IMR-90 (cell line): ENCODE data around the gene STARD10. TPM values are rescaled to one million over a fixed set of nuclear protein-coding genes. Genes with fewer than 3 reads are reported as not detected.

Experiments used
- ATAC-seq: fragments of 200-7000 bp; cut with Tn5 transposase; 2 replicates; pipeline ENCODE4 v1.9.1; 2020; ENCODE audit warnings: low read depth, mild to moderate bottlenecking, moderate library complexity
- BruUV-seq: library from RNA; stranded (reverse); fragments of 400-500 nt; replicated peaks from 2 replicates; lab custom pipeline; 2021; lab: Mats Ljungman, UMichigan
- CTCF ChIA-PET: fragments of 300-600 bp; formaldehyde crosslinking; extraction: SDS; loops from one replicate; lab custom pipeline; 2021; ENCODE audit warnings: antibody characterized with exemption; lab: Yijun Ruan, JAX
- POLR2A ChIA-PET: fragments of 300-600 bp; sonication (Branson Sonifier 250); formaldehyde crosslinking; loops from one replicate; lab custom pipeline; 2022; ENCODE audit warnings: antibody characterized with exemption; ENCODE audit not compliant: unreplicated experiment; lab: Charles Lee
- DNase-seq: peaks from one replicate; pipeline ENCODE4 v3.0.0; 2013
- H2AFZ ChIP-seq: replicated peaks from 2 replicates; pipeline ENCODE3; 2013; ENCODE audit warnings: low read length, mild to moderate bottlenecking; ENCODE audit not compliant: poor library complexity
- H2AK5ac ChIP-seq: 2 replicates; pipeline ENCODE4 v1.6.1; 2013; ENCODE audit warnings: low read depth, low read length, inconsistent platforms
- H2AK9ac ChIP-seq: replicated peaks from 2 replicates; pipeline ENCODE3; 2013; ENCODE audit warnings: mild to moderate bottlenecking, low read depth, low read length, moderate library complexity; ENCODE audit not compliant: poor library complexity
- H2BK120ac ChIP-seq: 2 replicates; pipeline ENCODE4 v1.6.1; 2013; ENCODE audit warnings: low read depth, low read length, inconsistent platforms
- H2BK15ac ChIP-seq: 3 replicates; pipeline ENCODE4 v1.6.1; 2013; ENCODE audit warnings: low read depth, low read length, inconsistent platforms
- H2BK20ac ChIP-seq: 2 replicates; pipeline ENCODE4 v1.6.1; 2013; ENCODE audit warnings: low read depth, mild to moderate bottlenecking, inconsistent platforms, low read length, moderate library complexity
- H2BK5ac ChIP-seq: 2 replicates; pipeline ENCODE4 v1.6.1; 2013; ENCODE audit warnings: mild to moderate bottlenecking, low read depth, low read length, inconsistent platforms; ENCODE audit not compliant: poor library complexity, severe bottlenecking
- H3K14ac ChIP-seq: replicated peaks from 2 replicates; pipeline ENCODE4 v1.6.1; 2013; ENCODE audit warnings: low read depth, low read length, inconsistent platforms
- H3K18ac ChIP-seq: 2 replicates; pipeline ENCODE4 v1.6.1; 2013; ENCODE audit warnings: low read depth, low read length, control low read depth
- H3K23ac ChIP-seq: 2 replicates; pipeline ENCODE4 v1.6.1; 2013; ENCODE audit warnings: low read depth, low read length, inconsistent platforms
- H3K27ac ChIP-seq: 2 replicates; pipeline ENCODE4 v1.5.1; 2013; ENCODE audit warnings: mild to moderate bottlenecking, control low read depth, low read length; ENCODE audit not compliant: insufficient read depth
- H3K27me3 ChIP-seq: 2 replicates; pipeline ENCODE4 v1.6.1; 2013; ENCODE audit warnings: low read length; ENCODE audit not compliant: control insufficient read depth, insufficient read depth
- H3K36me3 ChIP-seq: 2 replicates; pipeline ENCODE4 v1.6.1; 2013; ENCODE audit warnings: low read length, mixed read lengths; ENCODE audit not compliant: control insufficient read depth, insufficient read depth
- H3K4ac ChIP-seq: 2 replicates; pipeline ENCODE4 v1.6.1; 2013; ENCODE audit warnings: low read depth, low read length, inconsistent platforms
- H3K4me1 ChIP-seq: 2 replicates; pipeline ENCODE4 v1.6.1; 2013; ENCODE audit warnings: low read length, mixed read lengths; ENCODE audit not compliant: control insufficient read depth, insufficient read depth
- H3K4me2 ChIP-seq: 2 replicates; pipeline ENCODE4 v1.6.1; 2013; ENCODE audit warnings: low read depth, mild to moderate bottlenecking, control low read depth, low read length, moderate library complexity
- H3K4me3 ChIP-seq: 2 replicates; pipeline ENCODE4 v1.5.1; 2013; ENCODE audit warnings: low read depth, mild to moderate bottlenecking, control low read depth, low read length, moderate library complexity; ENCODE audit not compliant: insufficient read depth
- H3K56ac ChIP-seq: 2 replicates; pipeline ENCODE4 v1.6.1; 2013; ENCODE audit warnings: low read length, inconsistent platforms; ENCODE audit not compliant: insufficient read depth; ENCODE audit errors: extremely low read depth
- H3K79me1 ChIP-seq, 2 experiments: 2 replicates each; pipeline ENCODE4 v1.6.1; 2013; ENCODE audit warnings: low read length in 2 of 2, inconsistent platforms in 1 of 2, low read depth in 1 of 2
- H3K9ac ChIP-seq: 2 replicates; pipeline ENCODE4 v1.6.1; 2013; ENCODE audit warnings: low read depth, low read length, control low read depth
- H3K9me1 ChIP-seq: 2 replicates; pipeline ENCODE4 v1.6.1; 2013; ENCODE audit warnings: low read length, inconsistent platforms; ENCODE audit not compliant: insufficient read depth
- H3K9me3 ChIP-seq: 2 replicates; pipeline ENCODE4 v1.6.1; 2013; ENCODE audit warnings: low read length; ENCODE audit not compliant: control insufficient read depth, insufficient read depth
- H4K20me1 ChIP-seq: 2 replicates; pipeline ENCODE4 v1.6.1; 2013; ENCODE audit warnings: low read length, inconsistent platforms; ENCODE audit not compliant: insufficient read depth
- H4K5ac ChIP-seq: 2 replicates; pipeline ENCODE4 v1.6.1; 2013; ENCODE audit warnings: mild to moderate bottlenecking, low read depth, low read length, control low read depth
- H4K8ac ChIP-seq, 2 experiments: 2 replicates each; pipeline ENCODE4 v1.6.1; 2013; ENCODE audit warnings: low read depth in 2 of 2, low read length in 2 of 2, control low read depth in 1 of 2, inconsistent platforms in 1 of 2
- H4K91ac ChIP-seq: 2 replicates; pipeline ENCODE4 v1.6.1; 2013; ENCODE audit warnings: low read depth, low read length, inconsistent platforms; ENCODE audit not compliant: insufficient read depth
- CEBPB ChIP-seq: IDR thresholded peaks from 2 replicates; pipeline ENCODE4 v1.6.1; 2012; ENCODE audit warnings: low read depth, low read length, improper control_type of control experiment
- CHD1 ChIP-seq: IDR thresholded peaks from 2 replicates; pipeline ENCODE4 v1.6.1; 2012; ENCODE audit warnings: low read depth, low read length, improper control_type of control experiment
- FOS ChIP-seq: fragments of 150-350 bp; IDR thresholded peaks from 2 replicates; pipeline ENCODE4 v1.6.1; 2016; ENCODE audit warnings: low read depth, low read length
- MAFK ChIP-seq: IDR thresholded peaks from 2 replicates; pipeline ENCODE4 v1.6.1; 2012; ENCODE audit warnings: low read depth, low read length, improper control_type of control experiment
- MAZ ChIP-seq: IDR thresholded peaks from 2 replicates; pipeline ENCODE4 v1.6.1; 2012; ENCODE audit warnings: low read depth, mild to moderate bottlenecking, low read length, improper control_type of control experiment, moderate library complexity, borderline replicate concordance
- MXI1 ChIP-seq: IDR thresholded peaks from 2 replicates; pipeline ENCODE4 v1.6.1; 2012; ENCODE audit warnings: low read depth, mild to moderate bottlenecking, low read length, moderate library complexity, borderline replicate concordance
- POLR2A ChIP-seq: IDR thresholded peaks from 2 replicates; pipeline ENCODE4 v1.6.1; 2012; ENCODE audit warnings: mild to moderate bottlenecking, low read depth, low read length
- RCOR1 ChIP-seq: IDR thresholded peaks from 2 replicates; pipeline ENCODE4 v1.6.1; 2012; ENCODE audit warnings: mild to moderate bottlenecking, low read length, improper control_type of control experiment; ENCODE audit not compliant: insufficient replicate concordance
- USF2 ChIP-seq: fragments of 150-350 bp; IDR thresholded peaks from 2 replicates; pipeline ENCODE4 v1.6.1; 2017; ENCODE audit warnings: mild to moderate bottlenecking, antibody characterized with exemption, low read length, low read depth
- WGBS, 2 experiments: methylation state at CpG; one replicate each; pipeline versions ENCODE4 v1.1.5 to v1.1.7; 2013; ENCODE audit warnings: missing lambda C conversion rate in 2 of 2; ENCODE audit not compliant: insufficient read length in 1 of 2; ENCODE audit errors: extremely low coverage in 2 of 2; 5-methylcytosine and 5-hydroxymethylcytosine counted together
- dilution Hi-C: fragments of 300-500 bp; cut with HindIII; formaldehyde crosslinking; loops from one replicate; pipeline ENCODE4 v1.14.3; 2018; ENCODE audit warnings: low sequenced_read_pairs; ENCODE audit not compliant: unreplicated experiment
- in situ Hi-C: fragments of 300-500 bp; cut with MboI; formaldehyde crosslinking; loops from 3 replicates; pipeline ENCODE4 v1.14.3; 2019; ENCODE audit warnings: low sequenced_read_pairs, inconsistent platforms, mixed read lengths
- intact Hi-C: fragments of 100-400 bp; cut with micrococcal nuclease; formaldehyde crosslinking; loops from 2 replicates; pipeline ENCODE4 v1.10.0; 2022
- polyA plus RNA-seq, 3 experiments: library from polyadenylated mRNA; depleted of rRNA; stranded (reverse); fragments of >200 nt; gene quantifications; 2 replicates each; pipeline ENCODE4 v1.2.3, GENCODE V29; 2012; ENCODE audit warnings: low replicate concordance in 1 of 3
- total RNA-seq: library from RNA; depleted of rRNA; stranded (reverse); fragments of >200 nt; gene quantifications from 2 replicates; pipeline ENCODE4 v1.2.3, GENCODE V29; 2012

STARD10 gene
- total and polyA plus RNA-seq, 2 of the 4 experiments (the other 2 are of a cell fraction), result 23.8 to 37.4 TPM

- no peak overlapping the region for H2BK5ac ChIP-seq
- 0 out of 2 replicates have a peak, but pooled peaks cover 6% of the 10 kb centered on the region for H3K9me1 ChIP-seq
- H2AK5ac ChIP-seq, result no peak overlapping the region
- no peak overlapping the region for H3K18ac ChIP-seq
- no peak overlapping the region for H3K4me3 ChIP-seq
- H3K23ac ChIP-seq, result no peak overlapping the region
- no peak overlapping the region for H3K4me2 ChIP-seq
- H4K5ac ChIP-seq, result no peak overlapping the region
- no TSS peak for BruUV-seq
- no peak overlapping the region for H3K9ac ChIP-seq
- H3K79me1 ChIP-seq, result peaks cover 0 to 32% of the 10 kb centered on the region in 2 experiments
- DNase-seq, result no peak
- ATAC-seq, result no peak
- POLR2A ChIA-PET, result no interaction called here
- WGBS, 2 experiments, result 83% methylated on average over 3 of the region's 5 CpGs; no CpG with 5 or more reads in 1 of the 2 experiments
- H3K14ac ChIP-seq, result no peak overlapping the region
- no peak overlapping the region for H2BK120ac ChIP-seq
- H3K56ac ChIP-seq, result no peak overlapping the region
- CTCF ChIA-PET, result no interaction called here
- H4K8ac ChIP-seq, result no peak overlapping the region
- H4K20me1 ChIP-seq, result peaks cover 33% of the 10 kb centered on the region
- H4K91ac ChIP-seq, result no peak overlapping the region
- no peak overlapping the region for H2BK15ac ChIP-seq
- H2BK20ac ChIP-seq, result no peak overlapping the region
- dilution Hi-C loops (no loop called here), in situ Hi-C loops (no loop called here), intact Hi-C loops (no loop called here)
- H3K4ac ChIP-seq, result no peak overlapping the region
- H2AK9ac ChIP-seq, result no peak overlapping the region
- H3K4me1 ChIP-seq, result peaks cover 16% of the 10 kb centered on the region
- peaks cover 74% of the 10 kb centered on the region for H3K36me3 ChIP-seq
- no peaks in the 10 kb centered on the region for H3K27me3 ChIP-seq
- no peak overlapping the region for H2AFZ ChIP-seq
- H3K9me3 ChIP-seq, result no peaks in the 10 kb centered on the region
- H3K27ac ChIP-seq, result no peak overlapping the region
- TF ChIP-seq POLR2A (no peak), USF2 (no peak), RCOR1 (no peak), MAFK (no peak), FOS (no peak), CEBPB (no peak), CHD1 (no peak), MXI1 (no peak), MAZ (no peak)
These were observed 87.3 kb downstream of the STARD10 start for GRCh38 chr11:72706579-72706978.
